ENCODE data around the gene EVC2. TPM values are rescaled to one million over a fixed set of nuclear protein-coding genes. Genes with fewer than 3 reads are reported as not detected.

EVC2 gene
- total and polyA plus RNA-seq, 2 of the 13 experiments (the other 11 are each of a cell fraction or from before 2014, with no cell fraction given) = not detected

DNA sequence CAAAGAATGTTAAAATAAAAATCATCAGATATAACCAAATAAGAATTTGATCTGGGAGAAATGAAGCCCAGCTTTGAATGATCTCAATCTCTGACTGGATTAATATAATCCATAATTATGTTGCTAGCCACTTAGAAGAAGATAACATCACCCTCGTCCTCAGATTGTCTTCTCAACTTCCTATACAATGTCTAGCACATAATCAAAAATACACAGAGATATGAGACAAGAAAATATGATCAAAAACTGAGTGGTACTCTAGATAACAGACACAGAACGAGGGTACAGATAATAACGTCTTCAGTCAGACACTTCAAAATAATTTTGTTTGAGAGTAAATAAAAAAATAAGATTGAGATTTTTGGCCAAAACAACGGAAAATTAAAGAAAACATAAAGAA, 47.1 kb downstream of the EVC2 start:
- ChIA-PET CTCF (ENCODE audit: low intra/inter-chr PET ratio, low total read pairs) (no interaction called here), POLR2A (no interaction called here)
- WGBS (ENCODE audit: low lambda C conversion rate) = 8% methylated on average over 4 of the region's 4 CpGs
- Histone ChIP-seq H3K36me3 (replicated peaks in 1 of 2; ENCODE audit: control insufficient read depth in 1 of 2, insufficient read depth in 2 of 2, low read length in 2 of 2) (no peaks in the 10 kb centered on the region), H3K4me2 (ENCODE audit: low read depth, low read length) (no peak overlapping the region), H2AFZ (ENCODE audit: low read length) (no peak overlapping the region), H3K27me3 (ENCODE audit: control insufficient read depth in 1 of 2, insufficient read depth in 2 of 2, low read length in 2 of 2) (0 out of 5 replicates have a peak, but pooled peaks cover 0 to 2% of the 10 kb centered on the region in 2 experiments), H3K4me1 (ENCODE audit: insufficient read depth, low read length) (no peaks in the 10 kb centered on the region), H3K9ac (ENCODE audit: insufficient read depth, low read depth, low read length) (no peak overlapping the region), H4K20me1 (ENCODE audit: insufficient read depth, low read length) (no peaks in the 10 kb centered on the region), H3K79me2 (ENCODE audit: insufficient read depth, low read length) (no peaks in the 10 kb centered on the region), H3K27ac (ENCODE audit: extremely low read length, insufficient read depth, low read length) (no peak overlapping the region), H3K4me3 (replicated peaks in 1 of 3; ENCODE audit: insufficient read depth in 1 of 3, low read depth in 2 of 3, low read length in 3 of 3) (no peak overlapping the region), H3K9me3 (ENCODE audit: low read length) (no peaks in the 10 kb centered on the region)
- ATAC-seq (no peak), FAIRE-seq (no peak), DNase-seq (ENCODE audit: low spot score) (no peak)
- intact Hi-C loops (cut with micrococcal nuclease; ENCODE audit: unreplicated experiment) = no loop called here
- no TSS peak for BruUV-seq (replicated peaks)
- in situ Hi-C loops (cut with HindIII; ENCODE audit: extremely low pct_ligation_motif_present, low pct_unique_long_range_greater_than_20kb) = no loop called here
- TF ChIP-seq ARNTL (CRISPR knock-in tag; IDR thresholded peaks at IDR 0.05) = no peak
- TF ChIP-seq ZNF138 (CRISPR knock-in tag; IDR thresholded peaks at IDR 0.05; ENCODE audit: low read depth) = no peak
- no peak for TF ChIP-seq ZNF33A (CRISPR knock-in tag; IDR thresholded peaks at IDR 0.05; ENCODE audit: borderline replicate concordance)
- TF ChIP-seq, protein P1, sequence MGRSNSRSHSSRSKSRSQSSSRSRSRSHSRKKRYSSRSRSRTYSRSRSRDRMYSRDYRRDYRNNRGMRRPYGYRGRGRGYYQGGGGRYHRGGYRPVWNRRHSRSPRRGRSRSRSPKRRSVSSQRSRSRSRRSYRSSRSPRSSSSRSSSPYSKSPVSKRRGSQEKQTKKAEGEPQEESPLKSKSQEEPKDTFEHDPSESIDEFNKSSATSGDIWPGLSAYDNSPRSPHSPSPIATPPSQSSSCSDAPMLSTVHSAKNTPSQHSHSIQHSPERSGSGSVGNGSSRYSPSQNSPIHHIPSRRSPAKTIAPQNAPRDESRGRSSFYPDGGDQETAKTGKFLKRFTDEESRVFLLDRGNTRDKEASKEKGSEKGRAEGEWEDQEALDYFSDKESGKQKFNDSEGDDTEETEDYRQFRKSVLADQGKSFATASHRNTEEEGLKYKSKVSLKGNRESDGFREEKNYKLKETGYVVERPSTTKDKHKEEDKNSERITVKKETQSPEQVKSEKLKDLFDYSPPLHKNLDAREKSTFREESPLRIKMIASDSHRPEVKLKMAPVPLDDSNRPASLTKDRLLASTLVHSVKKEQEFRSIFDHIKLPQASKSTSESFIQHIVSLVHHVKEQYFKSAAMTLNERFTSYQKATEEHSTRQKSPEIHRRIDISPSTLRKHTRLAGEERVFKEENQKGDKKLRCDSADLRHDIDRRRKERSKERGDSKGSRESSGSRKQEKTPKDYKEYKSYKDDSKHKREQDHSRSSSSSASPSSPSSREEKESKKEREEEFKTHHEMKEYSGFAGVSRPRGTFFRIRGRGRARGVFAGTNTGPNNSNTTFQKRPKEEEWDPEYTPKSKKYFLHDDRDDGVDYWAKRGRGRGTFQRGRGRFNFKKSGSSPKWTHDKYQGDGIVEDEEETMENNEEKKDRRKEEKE (IDR thresholded peaks at IDR 0.05) = no peak
- TF ChIP-seq TBL1XR1 (IDR thresholded peaks at IDR 0.05; ENCODE audit: borderline replicate concordance, low read length, partially characterized antibody) = no peak
- TF ChIP-seq BHLHE40 (IDR thresholded peaks at IDR 0.05; ENCODE audit: low read length) = no peak
- TF ChIP-seq ZNF850 (CRISPR knock-in tag; conservative IDR thresholded peaks at IDR 0.05) = no peak
- TF ChIP-seq RNF2 (conservative IDR thresholded peaks at IDR 0.05; ENCODE audit: low read depth) = no peak
- TF ChIP-seq ZNF720 (CRISPR knock-in tag; IDR thresholded peaks at IDR 0.05) = no peak
- TF ChIP-seq ZNF891 (CRISPR knock-in tag; IDR thresholded peaks at IDR 0.05) = no peak
- no peak for TF ChIP-seq SOX5 (CRISPR knock-in tag; IDR thresholded peaks at IDR 0.05; ENCODE audit: borderline replicate concordance)
- no peak for TF ChIP-seq TP53 (CRISPR knock-in tag; conservative IDR thresholded peaks at IDR 0.05)
- no peak for TF ChIP-seq ZNF674 (CRISPR knock-in tag; IDR thresholded peaks at IDR 0.05; ENCODE audit: low read depth)
- TF ChIP-seq NBN (conservative IDR thresholded peaks at IDR 0.05) = no peak
- TF ChIP-seq, protein P2, sequence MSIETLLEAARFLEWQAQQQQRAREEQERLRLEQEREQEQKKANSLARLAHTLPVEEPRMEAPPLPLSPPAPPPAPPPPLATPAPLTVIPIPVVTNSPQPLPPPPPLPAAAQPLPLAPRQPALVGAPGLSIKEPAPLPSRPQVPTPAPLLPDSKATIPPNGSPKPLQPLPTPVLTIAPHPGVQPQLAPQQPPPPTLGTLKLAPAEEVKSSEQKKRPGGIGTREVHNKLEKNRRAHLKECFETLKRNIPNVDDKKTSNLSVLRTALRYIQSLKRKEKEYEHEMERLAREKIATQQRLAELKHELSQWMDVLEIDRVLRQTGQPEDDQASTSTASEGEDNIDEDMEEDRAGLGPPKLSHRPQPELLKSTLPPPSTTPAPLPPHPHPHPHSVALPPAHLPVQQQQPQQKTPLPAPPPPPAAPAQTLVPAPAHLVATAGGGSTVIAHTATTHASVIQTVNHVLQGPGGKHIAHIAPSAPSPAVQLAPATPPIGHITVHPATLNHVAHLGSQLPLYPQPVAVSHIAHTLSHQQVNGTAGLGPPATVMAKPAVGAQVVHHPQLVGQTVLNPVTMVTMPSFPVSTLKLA (IDR thresholded peaks at IDR 0.05) = no peak
- no peak for TF ChIP-seq PHF20 (CRISPR knock-in tag; IDR thresholded peaks at IDR 0.05)
- TF ChIP-seq, protein P3, sequence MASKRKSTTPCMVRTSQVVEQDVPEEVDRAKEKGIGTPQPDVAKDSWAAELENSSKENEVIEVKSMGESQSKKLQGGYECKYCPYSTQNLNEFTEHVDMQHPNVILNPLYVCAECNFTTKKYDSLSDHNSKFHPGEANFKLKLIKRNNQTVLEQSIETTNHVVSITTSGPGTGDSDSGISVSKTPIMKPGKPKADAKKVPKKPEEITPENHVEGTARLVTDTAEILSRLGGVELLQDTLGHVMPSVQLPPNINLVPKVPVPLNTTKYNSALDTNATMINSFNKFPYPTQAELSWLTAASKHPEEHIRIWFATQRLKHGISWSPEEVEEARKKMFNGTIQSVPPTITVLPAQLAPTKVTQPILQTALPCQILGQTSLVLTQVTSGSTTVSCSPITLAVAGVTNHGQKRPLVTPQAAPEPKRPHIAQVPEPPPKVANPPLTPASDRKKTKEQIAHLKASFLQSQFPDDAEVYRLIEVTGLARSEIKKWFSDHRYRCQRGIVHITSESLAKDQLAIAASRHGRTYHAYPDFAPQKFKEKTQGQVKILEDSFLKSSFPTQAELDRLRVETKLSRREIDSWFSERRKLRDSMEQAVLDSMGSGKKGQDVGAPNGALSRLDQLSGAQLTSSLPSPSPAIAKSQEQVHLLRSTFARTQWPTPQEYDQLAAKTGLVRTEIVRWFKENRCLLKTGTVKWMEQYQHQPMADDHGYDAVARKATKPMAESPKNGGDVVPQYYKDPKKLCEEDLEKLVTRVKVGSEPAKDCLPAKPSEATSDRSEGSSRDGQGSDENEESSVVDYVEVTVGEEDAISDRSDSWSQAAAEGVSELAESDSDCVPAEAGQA (IDR thresholded peaks at IDR 0.05; ENCODE audit: low read depth) = no peak
- TF ChIP-seq, protein P3 (CRISPR knock-in tag; IDR thresholded peaks at IDR 0.05; ENCODE audit: borderline replicate concordance) = no peak
